GM12891 (cell line): ENCODE data around the gene HNRNPC.

Source experiments
- POLR2A ChIP-seq: IDR thresholded peaks from 2 replicates; pipeline ENCODE4 v1.6.1; 2011; ENCODE audit warnings: low read depth, low read length, control low read depth
- POU2F2 ChIP-seq: IDR thresholded peaks from 2 replicates; pipeline ENCODE4 v1.6.1; 2011; ENCODE audit warnings: low read depth, mild to moderate bottlenecking, control low read depth, low read length, moderate library complexity

DNA sequence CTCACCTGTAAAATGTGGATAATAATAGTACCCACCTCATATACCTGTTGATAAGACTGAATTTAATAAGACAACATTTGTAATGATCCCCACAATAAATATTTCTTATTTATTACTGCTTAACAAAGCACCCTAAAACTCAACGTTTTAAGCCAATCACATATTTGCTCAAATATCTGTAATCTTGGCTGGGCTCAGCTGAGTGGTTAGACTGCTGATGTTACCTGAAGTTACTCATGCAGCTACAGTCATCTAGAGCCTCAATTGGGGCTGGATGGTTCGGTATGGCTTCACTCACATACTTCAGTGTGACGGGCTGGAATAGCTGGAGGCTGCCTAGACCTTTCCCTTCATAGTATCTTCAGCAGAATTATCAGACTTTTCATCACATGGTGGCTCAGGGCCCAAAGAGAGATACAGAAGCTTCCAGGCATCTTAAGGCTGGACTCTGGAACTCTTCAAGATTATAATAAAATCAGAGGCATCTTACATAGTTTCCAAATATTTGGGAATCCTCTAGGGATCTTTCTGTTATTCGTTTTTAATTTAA lies 109.1 kb downstream of the HNRNPC start:
- TF ChIP-seq POLR2A: no peak
- TF ChIP-seq POU2F2: no peak
